Neural crest cell (in vitro differentiated cells): ENCODE measurements around the gene KIFC1. TPM values are rescaled to one million over a fixed set of nuclear protein-coding genes. Genes with fewer than 3 reads are reported as not detected.
A peak's percentile ranks its signal among the peaks of the same experiment; 100 is the strongest.

Source experiments
- DNase-seq: peaks from one replicate; pipeline ENCODE4 v3.0.0; 2021; ENCODE audit warnings: low read depth, mixed read lengths, low spot score
- H3K27ac Mint-ChIP-seq: one replicate; pipeline ENCODE4 v1.8.0; 2021; ENCODE audit warnings: mild to moderate bottlenecking, mixed read lengths; ENCODE audit not compliant: unreplicated experiment
- H3K27me3 Mint-ChIP-seq: 2 replicates; pipeline ENCODE4 v1.8.0; 2021; ENCODE audit warnings: low read depth, mild to moderate bottlenecking, mixed read lengths
- H3K36me3 Mint-ChIP-seq: 2 replicates; pipeline ENCODE4 v1.8.0; 2021; ENCODE audit warnings: low read depth, mild to moderate bottlenecking, mixed read lengths
- H3K4me1 Mint-ChIP-seq: 2 replicates; pipeline ENCODE4 v1.8.0; 2021; ENCODE audit warnings: mixed read lengths
- H3K4me3 Mint-ChIP-seq: one replicate; pipeline ENCODE4 v1.8.0; 2021; ENCODE audit warnings: mild to moderate bottlenecking, mixed read lengths
- H3K9me3 Mint-ChIP-seq: 2 replicates; pipeline ENCODE4 v1.8.0; 2021; ENCODE audit warnings: mixed read lengths
- CTCF ChIP-seq: fragments of 200-600 bp; sonication (generic); conservative IDR thresholded peaks from 2 replicates; pipeline ENCODE4 v1.5.0; 2021; ENCODE audit warnings: antibody characterized with exemption, mild to moderate bottlenecking
- total RNA-seq: library from RNA; stranded (reverse); gene quantifications from 2 replicates; pipeline ENCODE4 v1.2.1, GENCODE V29; 2021

Gene KIFC1
- total RNA-seq, 1 donor from 2014 or later: 124 TPM

DNA sequence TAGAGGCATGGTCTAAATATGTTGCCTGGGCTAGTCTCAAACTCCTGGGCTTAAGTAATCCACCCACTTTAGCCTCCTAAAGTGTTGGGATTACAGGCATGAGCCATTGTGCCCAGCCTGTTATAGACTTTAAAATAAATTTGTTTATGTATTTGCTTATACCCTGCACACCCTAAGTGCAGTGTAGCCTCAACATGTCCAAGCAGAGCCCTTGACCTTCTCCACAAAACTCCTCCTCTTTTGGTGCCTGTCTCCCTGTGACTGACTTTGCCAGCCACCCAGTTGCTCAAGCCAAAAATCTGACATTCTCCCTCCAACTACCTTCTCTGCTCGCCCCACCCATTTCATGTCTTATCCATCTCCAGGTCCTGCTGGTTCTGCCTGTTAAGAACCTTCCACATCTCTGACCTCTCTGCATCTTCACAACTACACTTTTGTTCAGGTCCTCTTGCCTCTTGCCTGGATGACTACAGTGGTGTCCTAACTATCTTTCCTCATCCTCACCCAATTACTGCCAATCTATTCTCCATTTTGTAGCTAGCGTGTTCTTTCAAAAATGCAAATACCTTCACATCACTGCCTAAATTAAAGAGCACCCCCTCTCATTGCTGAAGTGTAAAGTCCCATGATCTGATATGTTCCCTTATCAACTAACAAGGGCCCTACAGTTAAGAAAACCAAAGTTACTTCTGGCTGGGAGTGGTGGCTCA, 11.2 kb upstream of the KIFC1 start:
- no peak for DNase-seq
- Mint-ChIP-seq H3K4me1 (peaks cover 4% of the 10 kb centered on the region), H3K27me3 (no peaks in the 10 kb centered on the region), H3K36me3 (no peaks in the 10 kb centered on the region), H3K9me3 (no peaks in the 10 kb centered on the region), H3K4me3 (no peak overlapping the region), H3K27ac (no peak overlapping the region)
- no peak for TF ChIP-seq CTCF

- Mint-ChIP-seq H3K36me3 (no peaks in the 10 kb centered on the region), H3K9me3 (no peaks in the 10 kb centered on the region), H3K4me3 (no peak overlapping the region), H3K4me1 (peaks cover 4% of the 10 kb centered on the region), H3K27me3 (no peaks in the 10 kb centered on the region), H3K27ac (no peak overlapping the region)
- DNase-seq: no peak
- TF ChIP-seq CTCF: no peak
Observed at GRCh38 chr6:33383427-33384185, 8.0 kb upstream of the KIFC1 start.

GRCh38 chr6:33384581-33385020, 7.0 kb upstream of the KIFC1 start:
- H3K27me3 Mint-ChIP-seq: no peaks in the 10 kb centered on the region
- peaks cover 4% of the 10 kb centered on the region for H3K4me1 Mint-ChIP-seq
- H3K27ac Mint-ChIP-seq: no peak overlapping the region
- peak overlapping the region; percentile 2 for H3K4me3 Mint-ChIP-seq
- H3K9me3 Mint-ChIP-seq: no peaks in the 10 kb centered on the region
- no peak for DNase-seq
- no peaks in the 10 kb centered on the region for H3K36me3 Mint-ChIP-seq
- TF ChIP-seq CTCF: peak; percentile 46

DNA sequence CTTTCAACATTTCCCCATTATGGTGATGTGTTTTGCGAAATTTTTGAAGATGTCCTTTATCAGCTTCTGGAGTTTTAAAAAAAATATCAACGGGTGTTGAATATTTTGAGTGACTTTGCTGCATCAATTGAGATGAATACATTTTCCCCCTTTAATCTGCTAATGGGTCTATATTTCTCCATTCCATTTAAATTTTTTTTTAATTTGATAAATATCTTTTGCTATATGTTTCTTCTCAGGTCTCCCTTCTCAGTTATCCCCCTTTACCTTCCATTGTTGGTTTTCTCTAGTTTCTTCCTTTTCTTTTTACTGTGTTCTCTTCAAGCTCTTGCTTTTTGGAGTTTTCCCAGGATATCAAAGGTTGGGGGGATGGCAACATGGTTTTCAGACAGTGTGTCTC, 1.4 kb upstream of the KIFC1 start:
- no peak for DNase-seq
- peak overlapping the region; percentile 98 for H3K4me3 Mint-ChIP-seq
- H3K36me3 Mint-ChIP-seq: peaks cover 6% of the 10 kb centered on the region
- peaks cover 40% of the 10 kb centered on the region for H3K4me1 Mint-ChIP-seq
- TF ChIP-seq CTCF: no peak
- no peaks in the 10 kb centered on the region for H3K9me3 Mint-ChIP-seq
- H3K27ac Mint-ChIP-seq: no peak overlapping the region
- H3K27me3 Mint-ChIP-seq: no peaks in the 10 kb centered on the region

GRCh38 chr6:33390767-33391277, 801 bp upstream of the KIFC1 start:
- peaks cover 9% of the 10 kb centered on the region for H3K36me3 Mint-ChIP-seq
- peaks cover 47% of the 10 kb centered on the region for H3K4me1 Mint-ChIP-seq

More at GRCh38 chr6:33390767-33391277, 801 bp upstream of the KIFC1 start:
- no peaks in the 10 kb centered on the region for H3K9me3 Mint-ChIP-seq
- H3K27ac Mint-ChIP-seq: peak overlapping the region; percentile 95
- TF ChIP-seq CTCF: no peak
- H3K27me3 Mint-ChIP-seq: no peaks in the 10 kb centered on the region
- DNase-seq: no peak
- peak overlapping the region; percentile 98 for H3K4me3 Mint-ChIP-seq
